ENCODE data around the gene TPX2. TPM values are rescaled to one million over a fixed set of nuclear protein-coding genes. Genes with fewer than 3 reads are reported as not detected.
"Not testable (repeated sequence)": the region's sequence is repeated elsewhere in the genome, so short reads cannot be mapped to it uniquely, and the experiment has no call there.

Gene TPX2
- total RNA-seq, 1 experiment from 2014 or later: 119 TPM

- Histone ChIP-seq H3K4me3 (ENCODE audit: insufficient read depth, low read depth, low read length) (no peak overlapping the region), H3K27me3 (ENCODE audit: control insufficient read depth, insufficient read depth, low read length) (no peaks in the 10 kb centered on the region), H3K36me3 (replicated peaks; ENCODE audit: control insufficient read depth, insufficient read depth, low read length) (peaks cover 44% of the 10 kb centered on the region)
- no peak for DNase-seq
Observed at GRCh38 chr20:31801508-31801907, 62.4 kb downstream of the TPX2 start.

GRCh38 chr20:31803552-31804291 lies 64.6 kb downstream of the TPX2 start:
- no peak for DNase-seq
- Histone ChIP-seq H3K27me3 (ENCODE audit: control insufficient read depth, insufficient read depth, low read length) (no peaks in the 10 kb centered on the region), H3K4me3 (ENCODE audit: insufficient read depth, low read depth, low read length) (no peak overlapping the region), H3K36me3 (replicated peaks; ENCODE audit: control insufficient read depth, insufficient read depth, low read length) (peaks cover 32% of the 10 kb centered on the region)

GRCh38 chr20:31806564-31807355 lies 67.7 kb downstream of the TPX2 start:
- Histone ChIP-seq H3K4me3 (ENCODE audit: insufficient read depth, low read depth, low read length) (no peak overlapping the region), H3K27me3 (ENCODE audit: control insufficient read depth, insufficient read depth, low read length) (no peaks in the 10 kb centered on the region), H3K36me3 (replicated peaks; ENCODE audit: control insufficient read depth, insufficient read depth, low read length) (peaks cover 11% of the 10 kb centered on the region)
- no peak for DNase-seq

- DNase-seq: no peak
- Histone ChIP-seq H3K27me3 (ENCODE audit: control insufficient read depth, insufficient read depth, low read length) (no peaks in the 10 kb centered on the region), H3K36me3 (replicated peaks; ENCODE audit: control insufficient read depth, insufficient read depth, low read length) (peaks cover 7% of the 10 kb centered on the region), H3K4me3 (ENCODE audit: insufficient read depth, low read depth, low read length) (no peak overlapping the region)
Observed at GRCh38 chr20:31808481-31808880, 69.4 kb downstream of the TPX2 start.

GRCh38 chr20:31809661-31810060 lies 70.6 kb downstream of the TPX2 start:
- DNase-seq: no peak
- Histone ChIP-seq H3K4me3 (ENCODE audit: insufficient read depth, low read depth, low read length) (no peak overlapping the region), H3K27me3 (ENCODE audit: control insufficient read depth, insufficient read depth, low read length) (no peaks in the 10 kb centered on the region), H3K36me3 (replicated peaks; ENCODE audit: control insufficient read depth, insufficient read depth, low read length) (peaks cover 3% of the 10 kb centered on the region)

- Histone ChIP-seq H3K36me3 (replicated peaks; ENCODE audit: control insufficient read depth, insufficient read depth, low read length) (peaks cover 3% of the 10 kb centered on the region), H3K4me3 (ENCODE audit: insufficient read depth, low read depth, low read length) (no peak overlapping the region), H3K27me3 (ENCODE audit: control insufficient read depth, insufficient read depth, low read length) (no peaks in the 10 kb centered on the region)
- no peak for DNase-seq
Observed at GRCh38 chr20:31811198-31811597, 72.1 kb downstream of the TPX2 start.

GRCh38 chr20:31811796-31812728 lies 73.0 kb downstream of the TPX2 start:
- H3K36me3 ChIP-seq (replicated peaks; ENCODE audit: control insufficient read depth, insufficient read depth, low read length): no peaks in the 10 kb centered on the region; the same call in 1 of the 2 replicates
- no peak for DNase-seq

GRCh38 chr20:31813611-31814010 lies 74.5 kb downstream of the TPX2 start:
- H3K4me3 ChIP-seq (ENCODE audit: insufficient read depth, low read depth, low read length): no peak overlapping the region
- no peaks in the 10 kb centered on the region for H3K27me3 ChIP-seq (ENCODE audit: control insufficient read depth, insufficient read depth, low read length)
- H3K36me3 ChIP-seq (replicated peaks; ENCODE audit: control insufficient read depth, insufficient read depth, low read length): no peaks in the 10 kb centered on the region
- DNase-seq: no peak

More at GRCh38 chr20:31811796-31812728, 73.0 kb downstream of the TPX2 start:
- Histone ChIP-seq H3K27me3 (ENCODE audit: control insufficient read depth, insufficient read depth, low read length) (no peaks in the 10 kb centered on the region), H3K4me3 (ENCODE audit: insufficient read depth, low read depth, low read length) (no peak overlapping the region)

GRCh38 chr20:31814142-31814541 lies 75.1 kb downstream of the TPX2 start:
- not testable (repeated sequence) for H3K36me3 ChIP-seq (replicated peaks; ENCODE audit: control insufficient read depth, insufficient read depth, low read length); H3K4me3 ChIP-seq (ENCODE audit: insufficient read depth, low read depth, low read length); DNase-seq; H3K27me3 ChIP-seq (ENCODE audit: control insufficient read depth, insufficient read depth, low read length)

- peak; percentile 79 for DNase-seq
- no peaks in the 10 kb centered on the region for H3K27me3 ChIP-seq (ENCODE audit: control insufficient read depth, insufficient read depth, low read length)
- H3K36me3 ChIP-seq (replicated peaks; ENCODE audit: control insufficient read depth, insufficient read depth, low read length): no peaks in the 10 kb centered on the region
- no peak overlapping the region for H3K4me3 ChIP-seq (ENCODE audit: insufficient read depth, low read depth, low read length)
Observed at GRCh38 chr20:31815408-31816188, 76.5 kb downstream of the TPX2 start.

- Histone ChIP-seq H3K4me3 (ENCODE audit: insufficient read depth, low read depth, low read length) (no peak overlapping the region), H3K36me3 (replicated peaks; ENCODE audit: control insufficient read depth, insufficient read depth, low read length) (no peaks in the 10 kb centered on the region), H3K27me3 (ENCODE audit: control insufficient read depth, insufficient read depth, low read length) (no peaks in the 10 kb centered on the region)
- DNase-seq: peak; percentile 43
Observed at GRCh38 chr20:31816221-31816620, 77.1 kb downstream of the TPX2 start.

- H3K27me3 ChIP-seq (ENCODE audit: control insufficient read depth, insufficient read depth, low read length): no peaks in the 10 kb centered on the region
- no peak overlapping the region for H3K4me3 ChIP-seq (ENCODE audit: insufficient read depth, low read depth, low read length)
- DNase-seq: no peak
- no peaks in the 10 kb centered on the region for H3K36me3 ChIP-seq (replicated peaks; ENCODE audit: control insufficient read depth, insufficient read depth, low read length)
Observed at GRCh38 chr20:31817461-31817860, 78.4 kb downstream of the TPX2 start.

- Histone ChIP-seq H3K4me3 (ENCODE audit: insufficient read depth, low read depth, low read length) (no peak overlapping the region), H3K27me3 (ENCODE audit: control insufficient read depth, insufficient read depth, low read length) (no peaks in the 10 kb centered on the region)
- peak; percentile 58 for DNase-seq
Observed at GRCh38 chr20:31818376-31818908, 79.4 kb downstream of the TPX2 start.

More at GRCh38 chr20:31818376-31818908, 79.4 kb downstream of the TPX2 start:
- H3K36me3 ChIP-seq (replicated peaks; ENCODE audit: control insufficient read depth, insufficient read depth, low read length): no peaks in the 10 kb centered on the region

Data from H7 (cell line).